ENCODE data around the gene DAAM1.

DNA sequence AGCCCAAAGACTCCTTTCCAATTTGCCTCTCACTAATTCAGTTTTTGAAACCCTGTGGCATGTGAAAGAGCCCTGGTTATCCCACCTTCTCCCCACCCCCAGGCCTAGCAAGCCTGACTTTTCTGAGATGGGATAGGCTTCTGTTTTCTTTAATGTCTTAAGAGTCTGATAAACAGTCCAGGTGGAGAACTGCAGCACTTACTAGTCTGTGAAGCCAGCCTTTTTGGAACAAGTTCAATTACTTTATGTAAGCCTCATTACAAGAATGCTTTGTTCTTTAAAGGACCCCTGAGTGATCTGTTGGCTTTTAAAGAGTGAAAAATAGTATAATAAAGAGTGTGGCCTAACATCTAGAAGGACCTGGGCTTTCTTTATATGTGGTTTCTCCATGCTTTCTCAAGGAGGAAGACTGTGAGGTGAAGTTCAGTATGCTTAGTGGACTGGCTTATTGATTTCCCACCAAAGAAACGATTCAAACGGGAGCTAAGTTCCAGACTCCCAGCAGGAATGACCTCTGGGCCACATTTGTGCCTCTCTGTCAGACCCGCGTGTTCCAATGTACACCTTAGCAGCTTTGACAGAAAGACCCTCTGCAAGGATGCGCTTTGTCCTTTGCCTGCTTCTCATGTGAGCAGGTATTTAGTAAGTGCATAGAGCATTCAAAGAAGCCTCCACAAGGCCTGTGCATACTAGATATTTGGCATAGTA lies 129.5 kb downstream of the DAAM1 start:
- TF ChIP-seq, protein P1, sequence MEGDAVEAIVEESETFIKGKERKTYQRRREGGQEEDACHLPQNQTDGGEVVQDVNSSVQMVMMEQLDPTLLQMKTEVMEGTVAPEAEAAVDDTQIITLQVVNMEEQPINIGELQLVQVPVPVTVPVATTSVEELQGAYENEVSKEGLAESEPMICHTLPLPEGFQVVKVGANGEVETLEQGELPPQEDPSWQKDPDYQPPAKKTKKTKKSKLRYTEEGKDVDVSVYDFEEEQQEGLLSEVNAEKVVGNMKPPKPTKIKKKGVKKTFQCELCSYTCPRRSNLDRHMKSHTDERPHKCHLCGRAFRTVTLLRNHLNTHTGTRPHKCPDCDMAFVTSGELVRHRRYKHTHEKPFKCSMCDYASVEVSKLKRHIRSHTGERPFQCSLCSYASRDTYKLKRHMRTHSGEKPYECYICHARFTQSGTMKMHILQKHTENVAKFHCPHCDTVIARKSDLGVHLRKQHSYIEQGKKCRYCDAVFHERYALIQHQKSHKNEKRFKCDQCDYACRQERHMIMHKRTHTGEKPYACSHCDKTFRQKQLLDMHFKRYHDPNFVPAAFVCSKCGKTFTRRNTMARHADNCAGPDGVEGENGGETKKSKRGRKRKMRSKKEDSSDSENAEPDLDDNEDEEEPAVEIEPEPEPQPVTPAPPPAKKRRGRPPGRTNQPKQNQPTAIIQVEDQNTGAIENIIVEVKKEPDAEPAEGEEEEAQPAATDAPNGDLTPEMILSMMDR (optimal IDR thresholded peaks at IDR 0.05 in 1 of 3, IDR thresholded peaks at IDR 0.05 in 1 of 3, conservative IDR thresholded peaks at IDR 0.05 in 1 of 3; ENCODE audit: extremely low read depth in 1 of 3, insufficient read depth in 2 of 3, low read length in 3 of 3): no peak
- no peak for TF ChIP-seq EZH2 (IDR thresholded peaks at IDR 0.05; ENCODE audit: low read length)
